Fibroblast of villous mesenchyme (primary cell): ENCODE measurements around the gene CELF2. TPM values are rescaled to one million over a fixed set of nuclear protein-coding genes. Genes with fewer than 3 reads are reported as not detected.

Source experiments
- DNase-seq: peaks from one replicate; pipeline ENCODE4 v3.0.0-alpha.2; 2010; ENCODE audit warnings: low read depth
- H3K4me3 ChIP-seq: 2 replicates; pipeline ENCODE4 v1.5.1; 2011; ENCODE audit warnings: low read depth, mild to moderate bottlenecking, low read length
- total RNA-seq: library from RNA; depleted of rRNA; stranded (reverse); fragments of >200 nt; gene quantifications from 2 replicates; pipeline ENCODE4 v1.2.3, GENCODE V29; 2012
- TF ChIP-seq, protein P1 (sequence below): IDR thresholded peaks from 2 replicates; pipeline ENCODE4 v1.5.1; 2012; ENCODE audit warnings: low read depth, mild to moderate bottlenecking, low read length; ENCODE audit not compliant: insufficient read depth

The CELF2 gene
- total RNA-seq, 1 donor, result 2.2 TPM

GRCh38 chr10:10977978-10978377 is 39.7 kb upstream of the CELF2 start:
- DNase-seq, result no peak
- no peak overlapping the region for H3K4me3 ChIP-seq
- TF ChIP-seq, protein P1, sequence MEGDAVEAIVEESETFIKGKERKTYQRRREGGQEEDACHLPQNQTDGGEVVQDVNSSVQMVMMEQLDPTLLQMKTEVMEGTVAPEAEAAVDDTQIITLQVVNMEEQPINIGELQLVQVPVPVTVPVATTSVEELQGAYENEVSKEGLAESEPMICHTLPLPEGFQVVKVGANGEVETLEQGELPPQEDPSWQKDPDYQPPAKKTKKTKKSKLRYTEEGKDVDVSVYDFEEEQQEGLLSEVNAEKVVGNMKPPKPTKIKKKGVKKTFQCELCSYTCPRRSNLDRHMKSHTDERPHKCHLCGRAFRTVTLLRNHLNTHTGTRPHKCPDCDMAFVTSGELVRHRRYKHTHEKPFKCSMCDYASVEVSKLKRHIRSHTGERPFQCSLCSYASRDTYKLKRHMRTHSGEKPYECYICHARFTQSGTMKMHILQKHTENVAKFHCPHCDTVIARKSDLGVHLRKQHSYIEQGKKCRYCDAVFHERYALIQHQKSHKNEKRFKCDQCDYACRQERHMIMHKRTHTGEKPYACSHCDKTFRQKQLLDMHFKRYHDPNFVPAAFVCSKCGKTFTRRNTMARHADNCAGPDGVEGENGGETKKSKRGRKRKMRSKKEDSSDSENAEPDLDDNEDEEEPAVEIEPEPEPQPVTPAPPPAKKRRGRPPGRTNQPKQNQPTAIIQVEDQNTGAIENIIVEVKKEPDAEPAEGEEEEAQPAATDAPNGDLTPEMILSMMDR, result no peak

DNA sequence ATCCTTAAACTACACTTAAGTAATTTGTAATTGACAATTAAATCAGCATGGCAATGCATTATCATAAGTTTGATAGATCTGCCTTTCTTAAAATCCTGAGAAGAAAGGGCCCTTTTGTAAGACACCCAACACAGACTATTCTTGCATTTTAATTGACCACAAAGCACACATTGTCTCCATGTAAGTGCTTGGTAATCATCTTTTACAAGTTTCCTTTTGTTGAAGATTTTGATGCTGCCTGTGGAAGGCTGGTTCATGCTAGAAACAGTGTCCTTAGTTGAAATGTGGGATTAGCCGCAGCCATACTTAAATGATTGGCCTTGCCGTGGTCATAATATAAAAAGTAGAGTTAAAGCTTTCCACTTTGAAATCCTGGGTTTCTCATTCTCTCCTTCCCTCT is 32.3 kb upstream of the CELF2 start:
- TF ChIP-seq, protein P1, result no peak
- DNase-seq, result no peak
- H3K4me3 ChIP-seq, result no peak overlapping the region

- DNase-seq, result no peak
- TF ChIP-seq, protein P1, result no peak
- no peak overlapping the region for H3K4me3 ChIP-seq
These were observed 31.1 kb upstream of the CELF2 start for GRCh38 chr10:10986606-10987005.

- TF ChIP-seq, protein P1, result no peak
- DNase-seq, result no peak
- H3K4me3 ChIP-seq, result no peak overlapping the region
These were observed 30.6 kb upstream of the CELF2 start for GRCh38 chr10:10987111-10987510.

DNA sequence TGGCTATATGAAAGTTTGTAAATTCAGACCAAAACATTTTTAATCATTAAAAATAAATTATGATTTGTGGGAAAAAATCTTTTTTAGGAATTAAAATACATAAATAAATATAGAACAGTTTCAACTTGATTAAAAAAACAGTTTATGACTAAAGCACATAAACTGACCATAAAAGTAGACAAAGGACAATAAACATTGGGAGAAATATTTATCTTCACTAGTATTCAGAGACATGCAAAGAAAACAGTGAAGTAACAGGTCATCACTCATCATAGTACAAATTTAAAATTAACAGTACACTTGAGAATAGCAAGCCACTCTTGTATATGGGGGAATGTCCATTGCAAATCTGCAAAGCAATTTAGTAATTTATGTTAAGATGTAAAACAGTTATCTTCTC is 28.0 kb upstream of the CELF2 start:
- TF ChIP-seq, protein P1, result no peak
- DNase-seq, result no peak
- no peak overlapping the region for H3K4me3 ChIP-seq

DNA sequence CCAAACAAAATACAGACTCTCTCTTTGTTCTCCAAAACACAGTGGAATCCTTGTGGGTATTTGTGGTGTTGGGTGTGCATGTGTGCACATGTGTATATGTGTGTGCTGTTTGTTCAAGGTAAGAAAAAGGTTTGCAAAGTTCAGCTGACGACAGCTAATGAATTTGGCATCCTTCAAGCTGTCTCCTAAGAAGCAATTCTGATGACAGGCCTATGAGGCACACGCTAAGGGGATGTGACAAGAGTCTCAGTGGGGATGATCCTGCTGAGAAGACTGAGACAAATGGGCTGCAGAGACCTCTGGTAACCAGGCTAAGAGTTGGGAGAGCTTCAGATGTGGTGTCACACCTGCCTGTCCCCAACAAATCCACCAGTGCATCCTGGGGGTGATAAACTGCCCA is 26.5 kb upstream of the CELF2 start:
- no peak for DNase-seq
- no peak overlapping the region for H3K4me3 ChIP-seq
- TF ChIP-seq, protein P1, result no peak

- TF ChIP-seq, protein P1, result no peak
- no peak for DNase-seq
- H3K4me3 ChIP-seq, result no peak overlapping the region
These were observed 25.6 kb upstream of the CELF2 start for GRCh38 chr10:10992072-10992471.
